Measurements from ENCODE around the gene EFCAB8.
A peak's percentile ranks its signal among the peaks of the same experiment; 100 is the strongest.

Gene EFCAB8

DNA sequence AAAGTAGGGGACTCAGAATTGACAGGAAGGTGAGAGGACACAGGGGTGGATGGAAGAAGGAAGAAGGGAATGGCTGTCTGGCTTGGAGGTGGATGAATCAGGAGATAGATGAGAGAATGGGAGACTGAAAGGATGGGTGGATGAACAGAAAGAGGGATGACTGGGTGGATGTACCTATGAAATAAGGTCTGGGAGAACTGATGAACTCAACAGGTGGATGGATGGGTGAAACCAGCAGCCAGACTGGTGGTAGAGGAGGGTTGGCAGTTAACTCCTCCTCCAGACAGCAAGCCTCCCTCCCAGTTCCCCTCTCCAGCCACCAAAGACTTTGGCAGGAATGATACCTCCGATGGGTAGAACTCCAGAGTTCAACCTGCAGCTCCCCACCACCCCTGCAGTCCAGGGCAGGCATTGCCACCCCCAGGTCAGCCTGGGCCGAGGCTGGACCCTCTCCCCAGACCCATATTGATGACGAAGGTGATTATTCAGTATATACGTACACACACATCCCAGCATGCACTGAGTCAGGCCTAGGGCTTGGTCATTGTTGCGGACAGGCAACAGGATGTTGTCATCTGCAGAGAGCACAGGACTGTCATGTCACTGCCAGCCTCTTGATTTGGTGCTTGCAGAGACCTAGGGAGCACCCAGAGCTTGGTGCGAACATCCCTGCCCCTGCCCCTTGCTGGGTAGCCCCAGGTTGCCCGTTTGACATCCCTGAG is 143.5 kb downstream of the EFCAB8 start:
- H3K4me3 ChIP-seq (ENCODE audit: low read depth, low read length, poor library complexity, severe bottlenecking): no peak overlapping the region
- no peaks in the 10 kb centered on the region for H3K9me3 ChIP-seq (ENCODE audit: low read length)
- H3K9ac ChIP-seq (ENCODE audit: low read length): no peak overlapping the region
- H3K79me2 ChIP-seq (ENCODE audit: insufficient read depth, low read length): no peaks in the 10 kb centered on the region
- TF ChIP-seq, protein P1, sequence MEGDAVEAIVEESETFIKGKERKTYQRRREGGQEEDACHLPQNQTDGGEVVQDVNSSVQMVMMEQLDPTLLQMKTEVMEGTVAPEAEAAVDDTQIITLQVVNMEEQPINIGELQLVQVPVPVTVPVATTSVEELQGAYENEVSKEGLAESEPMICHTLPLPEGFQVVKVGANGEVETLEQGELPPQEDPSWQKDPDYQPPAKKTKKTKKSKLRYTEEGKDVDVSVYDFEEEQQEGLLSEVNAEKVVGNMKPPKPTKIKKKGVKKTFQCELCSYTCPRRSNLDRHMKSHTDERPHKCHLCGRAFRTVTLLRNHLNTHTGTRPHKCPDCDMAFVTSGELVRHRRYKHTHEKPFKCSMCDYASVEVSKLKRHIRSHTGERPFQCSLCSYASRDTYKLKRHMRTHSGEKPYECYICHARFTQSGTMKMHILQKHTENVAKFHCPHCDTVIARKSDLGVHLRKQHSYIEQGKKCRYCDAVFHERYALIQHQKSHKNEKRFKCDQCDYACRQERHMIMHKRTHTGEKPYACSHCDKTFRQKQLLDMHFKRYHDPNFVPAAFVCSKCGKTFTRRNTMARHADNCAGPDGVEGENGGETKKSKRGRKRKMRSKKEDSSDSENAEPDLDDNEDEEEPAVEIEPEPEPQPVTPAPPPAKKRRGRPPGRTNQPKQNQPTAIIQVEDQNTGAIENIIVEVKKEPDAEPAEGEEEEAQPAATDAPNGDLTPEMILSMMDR (IDR thresholded peaks at IDR 0.05; ENCODE audit: low read length): no peak
- no peak for TF ChIP-seq EZH2 (IDR thresholded peaks at IDR 0.05; ENCODE audit: borderline replicate concordance, low read length)
- H2AFZ ChIP-seq (ENCODE audit: low read length): no peak overlapping the region
- no peaks in the 10 kb centered on the region for H3K9me2 ChIP-seq (ENCODE audit: low read depth, low read length)
- H3F3A ChIP-seq (ENCODE audit: insufficient read depth, low read length): no peaks in the 10 kb centered on the region
- no peaks in the 10 kb centered on the region for H4K20me1 ChIP-seq (ENCODE audit: insufficient read depth, low read length)
- H3K4me2 ChIP-seq (ENCODE audit: low read length): no peak overlapping the region
- H3K27me3 ChIP-seq (ENCODE audit: insufficient read depth, low read length): peaks cover 4% of the 10 kb centered on the region; the same call in 1 of the 2 replicates
- H3K4me1 ChIP-seq (ENCODE audit: insufficient read depth, low read length, severe bottlenecking): no peaks in the 10 kb centered on the region
- H3K27ac ChIP-seq (ENCODE audit: low read depth, low read length, poor library complexity, severe bottlenecking): no peak overlapping the region
- H3K36me3 ChIP-seq (ENCODE audit: insufficient read depth, low read length): no peaks in the 10 kb centered on the region

DNA sequence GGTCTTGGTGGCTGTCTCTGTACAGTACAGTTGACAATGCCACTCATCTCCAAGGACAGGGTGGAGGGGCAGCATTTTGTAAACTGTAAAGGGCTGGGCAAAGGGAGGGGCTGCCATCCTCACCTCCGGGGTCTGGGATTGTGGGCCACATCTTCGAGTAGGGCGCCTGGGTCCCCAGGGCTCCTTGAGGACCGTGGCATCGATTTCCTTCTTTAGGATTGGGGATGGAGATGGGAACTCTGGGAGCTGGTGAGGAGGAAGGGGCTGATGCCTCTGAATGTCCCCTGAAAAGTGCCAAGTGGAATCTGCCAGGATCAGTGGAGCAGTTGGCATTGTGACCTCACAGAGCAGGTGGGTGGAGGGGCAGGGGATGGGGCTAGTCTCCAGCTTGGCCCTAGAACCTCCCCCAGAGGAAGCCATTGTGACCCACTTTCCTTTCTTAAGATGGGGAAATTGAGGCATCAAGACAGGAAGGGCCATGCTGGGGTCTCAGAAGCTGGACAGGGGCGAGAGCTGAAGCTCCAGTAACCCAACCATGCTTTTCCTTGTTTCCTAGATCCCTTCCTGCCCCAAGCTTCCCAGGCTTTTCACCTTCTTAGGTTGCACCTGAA is 145.5 kb downstream of the EFCAB8 start, which contains the start of gene SUN5:
Gene SUN5 (minus strand): TSS at position 293 of the 611 bp plus-strand sequence. CDS start 93 bp downstream, at position 200.
- Histone ChIP-seq H4K20me1 (ENCODE audit: insufficient read depth, low read length) (no peaks in the 10 kb centered on the region), H3K9me2 (ENCODE audit: low read depth, low read length) (no peaks in the 10 kb centered on the region), H2AFZ (ENCODE audit: low read length) (no peak within 1 kb of the TSS), H3K27ac (ENCODE audit: low read depth, low read length, poor library complexity, severe bottlenecking) (no peak within 1 kb of the TSS), H3K4me2 (ENCODE audit: low read length) (no peak within 1 kb of the TSS), H3K79me2 (ENCODE audit: insufficient read depth, low read length) (no peaks in the 10 kb centered on the region), H3K27me3 (ENCODE audit: insufficient read depth, low read length) (peaks cover 4% of the 10 kb centered on the region; the same call in 1 of the 2 replicates), H3K9ac (ENCODE audit: low read length) (no peak within 1 kb of the TSS), H3F3A (ENCODE audit: insufficient read depth, low read length) (no peaks in the 10 kb centered on the region), H3K36me3 (ENCODE audit: insufficient read depth, low read length) (no peaks in the 10 kb centered on the region), H3K4me1 (ENCODE audit: insufficient read depth, low read length, severe bottlenecking) (no peaks in the 10 kb centered on the region), H3K9me3 (ENCODE audit: low read length) (no peaks in the 10 kb centered on the region), H3K4me3 (ENCODE audit: low read depth, low read length, poor library complexity, severe bottlenecking) (no peak within 1 kb of the TSS)
- TF ChIP-seq, protein P1 (IDR thresholded peaks at IDR 0.05; ENCODE audit: low read length): no peak
- TF ChIP-seq EZH2 (IDR thresholded peaks at IDR 0.05; ENCODE audit: borderline replicate concordance, low read length): no peak

DNA sequence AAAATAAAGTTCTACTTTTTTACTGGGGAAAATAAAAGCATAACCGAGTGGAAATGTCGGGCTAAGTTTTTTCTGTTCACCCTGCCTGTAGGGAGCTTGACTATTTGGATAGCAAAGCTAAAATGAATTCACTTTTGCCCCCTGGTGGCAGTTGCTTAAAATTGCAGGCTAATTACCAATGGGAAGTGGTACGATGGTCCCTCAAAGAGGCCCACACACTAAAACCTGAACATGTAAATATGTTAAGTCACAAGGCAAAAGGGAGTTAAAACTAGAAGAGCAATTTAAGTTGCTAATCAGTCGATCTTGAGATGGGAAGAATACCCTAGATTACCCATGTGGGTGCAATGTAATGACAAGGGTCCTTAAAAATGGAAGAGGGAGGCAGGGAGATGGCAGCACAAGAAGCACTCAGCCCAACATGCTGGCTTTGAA is 146.4 kb downstream of the EFCAB8 start:
- Histone ChIP-seq H3F3A (ENCODE audit: insufficient read depth, low read length) (no peaks in the 10 kb centered on the region), H3K27me3 (ENCODE audit: insufficient read depth, low read length) (no peaks in the 10 kb centered on the region), H3K4me2 (ENCODE audit: low read length) (no peak overlapping the region), H3K27ac (ENCODE audit: low read depth, low read length, poor library complexity, severe bottlenecking) (no peak overlapping the region), H3K9ac (ENCODE audit: low read length) (no peak overlapping the region), H3K79me2 (ENCODE audit: insufficient read depth, low read length) (no peaks in the 10 kb centered on the region), H3K9me3 (ENCODE audit: low read length) (no peaks in the 10 kb centered on the region), H2AFZ (ENCODE audit: low read length) (no peak overlapping the region), H3K9me2 (ENCODE audit: low read depth, low read length) (no peaks in the 10 kb centered on the region), H3K4me1 (ENCODE audit: insufficient read depth, low read length, severe bottlenecking) (no peaks in the 10 kb centered on the region), H3K4me3 (ENCODE audit: low read depth, low read length, poor library complexity, severe bottlenecking) (no peak overlapping the region), H3K36me3 (ENCODE audit: insufficient read depth, low read length) (no peaks in the 10 kb centered on the region), H4K20me1 (ENCODE audit: insufficient read depth, low read length) (no peaks in the 10 kb centered on the region)
- TF ChIP-seq, protein P1 (IDR thresholded peaks at IDR 0.05; ENCODE audit: low read length): peak; percentile 75
- TF ChIP-seq EZH2 (IDR thresholded peaks at IDR 0.05; ENCODE audit: borderline replicate concordance, low read length): no peak
